ENCODE results near the gene ATP6V1C2.
"Not testable (repeated sequence)": the region's sequence is repeated elsewhere in the genome, so short reads cannot be mapped to it uniquely, and the experiment has no call there.

Gene ATP6V1C2

GRCh38 chr2:10813163-10814138, 92.0 kb downstream of the ATP6V1C2 start:
- DNase-seq (ENCODE audit: low read depth) = not testable (repeated sequence)

DNA sequence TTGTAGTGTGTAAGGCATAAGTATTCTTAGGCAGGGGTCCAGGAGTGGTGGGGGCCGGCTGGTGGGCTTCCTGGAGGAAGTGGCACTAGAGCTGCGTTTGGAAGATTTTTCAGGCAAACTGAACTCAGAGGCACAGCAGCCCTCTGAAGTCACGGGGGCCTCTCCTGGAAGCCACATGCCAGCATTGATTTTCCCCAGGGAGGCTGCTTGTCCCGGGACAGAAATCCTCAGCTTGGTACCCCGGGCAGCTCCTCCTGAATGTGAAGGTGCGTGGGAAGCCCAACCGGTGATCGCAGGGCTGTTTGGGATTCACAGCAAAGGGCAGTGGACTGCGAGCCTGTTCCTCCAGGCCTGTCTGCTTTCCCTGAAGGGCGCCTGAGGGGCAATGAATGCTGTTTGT, 92.7 kb downstream of the ATP6V1C2 start:
- DNase-seq (ENCODE audit: low read depth) = no peak

- DNase-seq (ENCODE audit: low read depth) = no peak
Observed at GRCh38 chr2:10814571-10815331, 93.3 kb downstream of the ATP6V1C2 start.

- no peak for DNase-seq (ENCODE audit: low read depth)
Observed at GRCh38 chr2:10817413-10817812, 96.0 kb downstream of the ATP6V1C2 start.

DNA sequence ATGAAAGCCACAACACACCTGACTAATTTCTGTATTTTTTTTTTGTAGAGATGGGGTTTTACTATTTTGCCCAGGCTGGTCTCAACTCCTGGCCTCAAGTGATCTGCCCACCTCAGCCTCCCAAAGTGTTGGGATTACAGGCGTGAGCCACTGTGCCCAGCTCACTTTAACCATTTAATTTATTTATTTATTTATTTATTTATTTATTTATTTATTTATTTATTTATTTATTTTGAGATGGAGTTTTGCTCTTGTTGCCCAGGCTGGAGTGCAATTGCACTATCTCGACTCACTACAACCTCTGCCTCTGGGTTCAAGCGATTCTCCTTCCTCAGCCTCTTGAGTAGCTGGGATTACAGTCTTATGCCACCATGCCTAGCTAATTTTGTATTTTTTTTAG, 96.9 kb downstream of the ATP6V1C2 start:
- not testable (repeated sequence) for DNase-seq (ENCODE audit: low read depth)

DNA sequence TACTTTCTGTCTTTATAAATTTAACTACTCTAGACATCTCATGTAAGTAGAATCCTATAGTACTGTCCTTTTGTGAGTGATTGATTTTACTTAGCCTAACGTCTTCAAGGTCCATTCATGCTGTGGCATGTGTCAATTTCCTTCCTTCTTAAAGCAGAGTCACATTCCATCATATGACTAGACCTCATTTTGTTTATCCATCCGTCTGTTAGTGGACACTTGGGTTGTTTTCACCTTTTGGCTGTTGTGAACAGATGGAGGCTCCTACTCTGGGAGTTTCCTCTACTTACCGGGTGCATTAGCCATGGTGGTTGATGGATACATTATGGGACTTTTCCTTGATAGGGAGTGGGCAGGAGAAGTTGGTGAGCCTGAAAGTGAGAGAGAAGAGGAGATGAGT, 97.6 kb downstream of the ATP6V1C2 start:
- DNase-seq (ENCODE audit: low read depth) = no peak

DNA sequence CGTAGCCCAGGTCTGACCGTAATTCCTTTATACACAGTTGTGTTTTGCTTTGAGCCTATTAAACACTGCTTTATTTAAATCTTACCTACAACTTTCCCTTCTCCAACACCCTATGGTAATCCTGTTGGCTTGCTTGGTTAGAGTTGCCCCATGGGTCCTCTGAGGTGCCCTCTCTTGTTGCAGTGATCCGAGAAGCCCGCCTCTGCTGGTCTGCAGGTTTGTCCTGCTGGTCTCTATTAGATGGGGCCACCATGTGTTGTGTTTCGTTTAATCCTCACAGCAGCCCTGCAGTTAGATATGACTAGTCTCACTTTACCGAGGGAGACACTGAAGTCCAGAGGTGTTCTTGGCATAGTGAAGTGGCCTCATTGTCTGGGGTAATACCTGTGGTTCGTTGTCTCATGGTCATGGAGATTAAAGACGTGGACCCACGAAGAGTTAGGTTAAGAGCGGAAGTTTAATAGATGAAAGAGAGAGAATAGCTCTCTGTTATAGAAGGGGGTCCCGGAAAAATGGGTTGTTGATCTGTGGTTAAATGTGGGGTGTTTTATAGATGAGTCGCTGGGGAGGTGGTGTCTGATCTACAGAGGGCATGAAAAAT, 98.4 kb downstream of the ATP6V1C2 start:
- DNase-seq (ENCODE audit: low read depth) = no peak

DNA sequence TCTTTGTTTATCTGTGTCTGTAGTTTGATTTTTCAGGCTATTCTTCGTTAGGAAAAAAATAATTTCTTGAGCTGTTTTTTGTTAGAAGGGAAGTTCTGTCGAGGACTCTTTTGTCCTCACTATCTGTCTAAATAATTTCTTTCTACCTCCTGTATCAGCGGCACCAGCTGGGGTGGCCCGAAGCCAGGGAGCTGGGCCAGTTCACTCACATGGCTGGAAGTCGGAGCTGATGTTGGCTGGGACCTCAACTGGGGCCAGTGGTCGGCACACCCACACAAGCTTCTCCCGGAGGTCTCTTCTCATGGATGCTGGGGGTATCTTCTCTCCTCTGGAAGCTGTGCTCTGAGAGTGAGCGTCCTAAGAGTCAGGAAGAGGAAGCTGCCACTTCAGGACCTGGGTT, 99.1 kb downstream of the ATP6V1C2 start:
- DNase-seq (ENCODE audit: low read depth) = no peak

DNA sequence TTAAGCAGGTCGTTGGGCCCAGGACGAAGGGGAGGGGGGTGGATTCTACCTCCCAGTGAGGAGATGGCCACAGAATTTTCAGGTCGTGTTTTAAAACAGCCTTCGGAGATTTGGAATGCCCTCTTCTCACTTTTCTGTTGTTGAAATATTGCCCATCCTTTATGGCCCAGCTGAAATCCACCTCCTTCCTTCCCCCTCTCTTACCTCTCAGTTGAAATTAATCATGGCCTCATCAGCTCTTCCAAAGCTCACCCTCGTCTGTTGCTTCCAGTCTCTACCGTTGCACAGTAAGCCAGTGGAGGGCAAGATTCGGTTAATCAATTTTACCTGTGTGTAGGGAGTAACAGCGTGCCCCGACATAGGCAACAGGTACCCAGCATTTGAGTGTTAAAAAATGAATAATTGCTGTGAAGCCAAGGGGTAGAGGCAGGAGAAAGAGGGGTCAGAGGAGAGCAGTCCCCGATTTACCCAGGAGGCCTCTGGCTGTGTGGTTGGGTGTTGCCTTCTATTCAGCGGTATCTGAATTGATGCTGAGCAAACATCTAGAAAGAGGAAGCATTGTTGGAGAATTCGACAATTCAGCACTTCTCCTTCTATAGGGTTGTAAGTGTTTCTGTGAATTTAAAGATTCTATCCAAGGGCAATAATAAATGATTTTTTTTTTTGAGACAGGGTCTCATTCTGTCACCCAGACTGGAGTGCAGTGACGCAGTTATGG, 99.7 kb downstream of the ATP6V1C2 start:
- DNase-seq (ENCODE audit: low read depth) = no peak

DNA sequence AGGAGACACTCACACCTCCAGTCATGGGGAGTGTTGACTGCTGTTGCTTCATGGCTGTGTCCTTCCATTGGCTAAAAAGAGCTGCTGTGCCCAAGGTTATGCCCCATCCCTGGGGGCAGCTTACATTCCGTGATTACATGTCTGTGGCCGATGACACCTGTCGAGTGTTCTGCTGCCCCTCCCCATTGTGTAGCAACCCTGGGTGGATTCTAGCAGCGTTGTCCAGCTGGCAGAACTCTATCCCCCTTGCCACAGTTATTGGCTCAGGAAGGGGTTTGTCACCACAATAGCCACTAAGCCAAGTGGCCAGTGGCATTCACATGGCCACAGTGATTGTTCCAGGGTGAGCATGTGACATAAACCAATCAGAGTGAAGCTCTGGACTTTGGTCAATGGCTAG, 102.8 kb downstream of the ATP6V1C2 start:
- no peak for DNase-seq (ENCODE audit: low read depth)

DNA sequence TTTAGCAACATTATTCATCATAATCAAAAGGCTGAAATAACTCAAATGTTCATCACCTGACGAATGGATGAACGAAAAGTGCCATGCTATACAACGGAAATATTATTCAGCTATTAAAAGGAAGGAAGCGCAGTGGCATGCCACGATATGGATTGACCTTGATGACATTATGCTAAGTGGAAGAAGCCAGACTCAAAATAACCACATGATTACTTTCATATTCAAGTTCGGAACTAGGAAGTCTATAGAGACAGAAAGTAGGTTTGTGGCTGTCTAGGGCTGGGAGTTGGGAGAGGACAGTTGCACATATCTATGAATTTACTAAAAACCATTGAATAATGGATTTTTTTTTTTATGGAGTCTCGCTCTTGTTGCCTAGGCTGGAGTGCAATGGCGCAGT, 104.6 kb downstream of the ATP6V1C2 start:
- DNase-seq (ENCODE audit: low read depth) = no peak

- no peak for DNase-seq (ENCODE audit: low read depth)
Observed at GRCh38 chr2:10826625-10827024, 105.2 kb downstream of the ATP6V1C2 start.

- DNase-seq (ENCODE audit: low read depth) = no peak
Observed at GRCh38 chr2:10828346-10828745, 106.9 kb downstream of the ATP6V1C2 start.

- no peak for DNase-seq (ENCODE audit: low read depth)
Observed at GRCh38 chr2:10829299-10829698, 107.9 kb downstream of the ATP6V1C2 start.

- DNase-seq (ENCODE audit: low read depth) = no peak
Observed at GRCh38 chr2:10830203-10830602, 108.8 kb downstream of the ATP6V1C2 start.

- no peak for DNase-seq (ENCODE audit: low read depth)
Observed at GRCh38 chr2:10830641-10831399, 109.4 kb downstream of the ATP6V1C2 start.

DNA sequence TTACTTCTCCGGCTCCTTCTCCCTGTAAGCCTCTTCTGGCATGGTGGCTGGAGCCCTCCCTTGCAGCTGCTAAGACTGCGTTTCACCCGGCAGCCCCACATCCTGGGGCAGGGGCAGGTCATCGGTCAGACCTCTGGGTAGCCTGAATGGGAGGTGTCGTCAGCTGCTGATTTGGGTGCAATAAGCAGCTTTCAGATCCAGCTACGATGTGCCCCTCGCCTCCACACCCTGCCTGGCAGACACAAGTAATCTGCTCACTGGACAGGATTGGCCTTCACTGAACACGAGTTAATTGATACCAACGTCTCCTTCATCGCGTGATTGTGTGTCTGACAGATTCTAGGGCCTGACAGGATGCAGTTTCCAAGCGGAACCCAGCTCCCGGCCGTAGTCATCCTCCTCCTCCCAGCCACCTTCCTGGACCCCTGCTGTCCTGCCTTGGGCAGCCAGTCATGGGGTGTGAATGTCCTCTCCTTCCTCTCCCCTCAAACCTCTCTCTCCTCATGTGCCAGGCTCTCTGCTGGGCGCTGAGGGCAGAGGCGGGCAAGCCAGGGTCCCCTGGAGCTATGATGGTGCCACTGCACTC, 110.1 kb downstream of the ATP6V1C2 start:
- no peak for DNase-seq (ENCODE audit: low read depth)

- DNase-seq (ENCODE audit: low read depth) = peak; percentile 55
Observed at GRCh38 chr2:10832203-10832936, 110.9 kb downstream of the ATP6V1C2 start.

DNA sequence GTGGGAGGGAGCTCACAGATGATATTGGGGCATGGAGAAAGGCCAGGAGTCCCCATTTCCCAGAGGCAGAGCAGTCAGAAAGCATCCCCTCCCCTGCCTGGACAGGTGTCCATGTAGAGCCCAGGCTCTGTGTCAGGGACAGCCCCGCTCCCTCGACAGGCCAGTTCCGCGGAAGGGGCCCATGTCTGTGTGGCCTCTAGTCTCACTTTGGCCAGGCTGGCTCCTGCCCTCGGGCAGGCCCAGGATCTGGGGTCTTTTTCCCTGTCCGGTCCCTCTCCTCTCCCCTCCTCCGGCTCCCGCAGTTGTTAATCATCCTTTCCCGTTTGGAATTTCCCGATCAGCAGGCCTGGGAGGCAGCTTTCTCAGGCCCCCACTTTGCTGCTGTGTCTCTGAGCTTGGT, 111.6 kb downstream of the ATP6V1C2 start:
- DNase-seq (ENCODE audit: low read depth) = no peak

DNA sequence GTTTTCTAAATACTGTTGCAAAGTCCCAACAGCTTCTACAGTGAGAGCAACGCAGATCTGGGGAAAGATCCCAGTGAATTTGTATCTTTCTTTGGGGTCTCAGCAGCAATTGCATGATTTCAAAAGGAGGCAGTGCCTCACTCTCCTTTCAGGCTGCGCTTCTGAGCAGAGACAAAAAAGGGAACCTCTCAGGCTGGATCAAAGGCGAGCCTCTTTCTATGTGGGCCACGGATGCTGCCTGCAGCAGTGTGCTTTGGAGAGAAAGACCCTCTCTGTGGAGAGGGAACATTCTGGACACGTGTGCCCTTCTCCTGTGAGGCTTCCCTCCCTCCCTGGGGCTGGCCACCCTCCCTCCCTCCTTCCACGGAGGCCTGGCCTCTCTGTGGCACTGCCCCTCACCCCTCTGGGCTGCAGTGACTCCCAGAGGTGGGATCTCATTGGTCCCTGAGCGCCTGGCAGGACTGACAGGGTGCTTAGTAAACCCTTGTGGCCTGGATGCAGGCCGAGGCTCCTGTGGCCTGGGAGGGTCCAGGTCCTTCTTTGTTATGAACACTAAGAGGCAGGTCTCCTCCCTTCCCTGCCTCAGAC, 112.7 kb downstream of the ATP6V1C2 start:
- DNase-seq (ENCODE audit: low read depth) = no peak

Data from stimulated activated CD8-positive, alpha-beta memory T cell treated with anti-CD3 and anti-CD28 coated beads, Interleukin-12 subunit alpha, Interleukin-12 subunit beta, amount 100 ng/mL, for 4 hours (primary cell).